Pulmonary artery endothelial cell (primary cell): ENCODE data around the gene ENPP4. TPM values are rescaled to one million over a fixed set of nuclear protein-coding genes. Genes with fewer than 3 reads are reported as not detected.
"Not testable (repeated sequence)": the region's sequence is repeated elsewhere in the genome, so short reads cannot be mapped to it uniquely, and the experiment has no call there.

Experiments used
- DNase-seq: peaks from one replicate; pipeline ENCODE4 v3.0.0-alpha.2; 2011; ENCODE audit warnings: low read depth, low spot score
- total RNA-seq: library from RNA; depleted of rRNA; stranded (reverse); fragments of >200 nt; gene quantifications from 2 replicates; pipeline ENCODE4 v1.2.3, GENCODE V29; 2014

Gene ENPP4
- total RNA-seq, 1 donor from 2014 or later: 11.9 TPM

GRCh38 chr6:46130666-46131065 is 877 bp downstream of the ENPP4 start:
- DNase-seq: no peak

DNA sequence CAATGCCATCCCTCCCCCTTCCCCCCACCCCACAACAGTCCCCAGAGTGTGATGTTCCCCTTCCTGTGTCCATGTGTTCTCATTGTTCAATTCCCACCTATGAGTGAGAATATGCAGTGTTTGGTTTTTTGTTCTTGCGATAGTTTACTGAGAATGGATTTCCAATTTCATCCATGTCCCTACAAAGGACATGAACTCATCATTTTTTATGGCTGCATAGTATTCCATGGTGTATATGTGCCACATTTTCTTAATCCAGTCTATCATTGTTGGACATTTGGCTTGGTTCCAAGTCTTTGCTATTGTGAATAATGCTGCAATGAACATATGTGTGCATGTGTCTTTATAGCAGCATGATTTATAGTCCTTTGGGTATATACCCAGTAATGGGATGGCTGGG is 1.5 kb downstream of the ENPP4 start:
- not testable (repeated sequence) for DNase-seq

DNA sequence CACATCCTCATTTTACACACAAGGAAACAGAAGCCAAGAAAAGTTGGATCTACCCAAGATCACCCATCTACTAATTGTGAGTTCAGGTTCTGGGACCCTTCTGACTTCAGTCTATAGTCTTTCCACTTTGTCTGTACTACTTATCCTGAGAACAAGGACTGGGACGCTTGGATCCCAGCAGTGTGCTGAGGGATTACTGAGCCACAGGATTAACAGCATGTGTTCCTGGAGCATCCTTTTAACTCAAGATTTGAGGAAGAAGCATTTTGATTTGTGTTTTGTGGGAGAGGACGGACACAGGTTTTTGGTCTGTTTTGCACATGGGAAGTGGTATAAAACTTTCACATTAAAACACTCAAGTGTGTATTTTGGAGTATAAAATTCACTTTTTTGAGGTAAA is 4.4 kb downstream of the ENPP4 start:
- no peak for DNase-seq

DNA sequence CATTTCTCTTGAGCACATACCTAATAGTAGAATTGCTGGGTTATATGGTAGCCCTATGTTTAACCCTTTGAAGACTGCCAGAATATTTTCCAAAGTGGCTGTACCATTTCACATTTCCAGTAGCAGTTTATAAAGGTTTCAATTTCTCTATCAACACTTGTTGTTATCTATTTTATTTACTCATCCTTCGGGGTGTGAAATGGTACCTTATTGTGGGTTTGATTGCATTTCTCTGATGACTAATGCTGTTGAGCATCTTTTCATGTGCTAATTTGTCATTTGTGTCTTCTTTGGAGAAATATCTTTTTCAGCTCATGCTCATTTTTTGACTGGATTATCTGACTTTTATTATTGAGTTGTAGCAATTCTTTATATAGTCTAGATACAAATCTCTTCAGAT is 5.4 kb downstream of the ENPP4 start:
- DNase-seq: no peak

- DNase-seq: no peak
Observed at GRCh38 chr6:46136831-46137230, 7.0 kb downstream of the ENPP4 start.

- DNase-seq: no peak
Observed at GRCh38 chr6:46137387-46137786, 7.6 kb downstream of the ENPP4 start.

DNA sequence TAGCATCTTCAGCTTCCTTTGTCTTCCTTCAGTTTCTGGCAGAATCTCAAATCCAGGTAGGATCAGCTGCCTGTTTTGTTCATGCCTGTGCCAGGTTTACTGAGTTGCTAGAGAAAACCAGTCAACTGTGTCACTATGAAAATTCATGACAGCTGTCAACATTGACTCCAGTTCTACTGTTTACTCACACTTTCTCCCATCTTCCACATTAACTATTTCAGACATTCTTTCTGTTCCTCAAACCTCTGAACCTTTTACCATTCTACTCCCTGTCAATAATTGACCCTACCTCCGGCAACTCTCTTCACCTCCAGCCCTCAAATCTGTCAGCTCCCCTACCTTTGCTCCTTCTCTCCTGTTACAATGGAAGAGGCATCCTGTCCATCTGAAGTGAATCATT is 8.5 kb downstream of the ENPP4 start:
- no peak for DNase-seq

GRCh38 chr6:46144270-46144669 is 14.5 kb downstream of the ENPP4 start:
- DNase-seq: no peak

- DNase-seq: not testable (repeated sequence)
Observed at GRCh38 chr6:46149066-46149465, 19.3 kb downstream of the ENPP4 start.

DNA sequence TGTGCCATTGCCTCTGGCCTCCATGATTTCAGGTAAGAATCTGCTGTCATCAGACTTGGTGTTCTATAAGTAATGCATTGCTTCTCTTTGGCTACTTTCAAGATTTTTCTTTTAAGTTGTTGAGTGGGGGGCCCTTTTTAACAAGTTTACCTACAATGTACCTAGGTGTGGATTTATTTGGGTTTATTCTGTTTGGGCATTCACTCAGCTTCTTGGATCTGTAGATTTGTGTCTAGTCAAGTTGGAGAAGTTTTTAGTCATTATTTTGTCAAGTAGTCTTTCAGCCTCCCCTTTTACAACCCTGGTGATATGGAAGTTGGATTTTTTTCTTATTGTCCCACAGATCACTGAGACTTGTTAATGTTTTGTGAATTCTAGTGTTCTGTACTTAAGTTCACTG is 26.9 kb downstream of the ENPP4 start:
- DNase-seq: no peak

- no peak for DNase-seq
Observed at GRCh38 chr6:46159229-46159628, 29.4 kb downstream of the ENPP4 start.

GRCh38 chr6:46160102-46160501 is 30.3 kb downstream of the ENPP4 start:
- DNase-seq: no peak

- DNase-seq: no peak
Observed at GRCh38 chr6:46170357-46171289, 40.8 kb downstream of the ENPP4 start, which contains the start of gene ENPP5. Gene ENPP5, minus strand, starts transcription at chr6:46170980. Its CDS starts 2,718 bp downstream, at chr6:46168262.

GRCh38 chr6:46172176-46172575 is 42.4 kb downstream of the ENPP4 start:
- no peak for DNase-seq

DNA sequence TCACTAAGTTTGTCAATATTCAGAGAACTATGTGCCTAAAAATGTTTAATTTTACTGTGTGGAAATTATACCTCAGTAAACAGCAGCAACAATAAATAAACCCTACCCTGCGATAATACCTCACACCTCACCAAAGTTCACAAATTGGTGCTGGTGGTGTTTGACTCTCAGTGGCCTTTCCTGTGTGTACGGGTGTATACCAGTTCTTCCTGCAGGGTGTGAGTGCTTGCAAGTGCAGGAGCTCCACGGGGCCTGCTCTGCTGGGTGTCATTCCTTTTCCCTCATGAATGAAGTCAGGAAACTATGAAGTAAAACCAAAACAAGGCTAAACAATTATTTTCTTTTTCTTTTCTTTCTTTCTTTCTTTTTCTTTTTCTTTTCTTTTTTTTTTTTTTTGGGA is 45.1 kb downstream of the ENPP4 start:
- no peak for DNase-seq

GRCh38 chr6:46175446-46175845 is 45.7 kb downstream of the ENPP4 start:
- no peak for DNase-seq

- DNase-seq: no peak
Observed at GRCh38 chr6:46175976-46176375, 46.2 kb downstream of the ENPP4 start.

GRCh38 chr6:46184114-46184513 is 54.3 kb downstream of the ENPP4 start:
- peak; percentile 59 for DNase-seq

DNA sequence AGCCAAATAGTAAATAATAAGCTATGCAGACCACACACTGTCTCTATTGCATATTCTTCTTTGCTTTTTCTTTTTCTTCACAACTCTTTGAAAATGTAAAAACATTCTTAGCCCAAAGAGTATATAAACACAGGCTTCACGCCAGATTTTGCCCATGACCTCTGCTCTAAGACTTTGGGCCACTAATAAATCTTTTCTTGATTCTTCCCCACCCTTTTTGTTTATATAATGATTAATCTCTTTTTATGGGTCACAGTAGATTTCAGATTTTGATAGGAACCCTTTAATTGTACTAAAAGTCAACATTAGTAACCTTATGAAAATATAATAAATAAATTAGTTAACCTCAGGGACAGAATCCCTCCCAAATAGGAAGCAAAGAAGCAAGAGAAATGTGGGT is 56.8 kb downstream of the ENPP4 start:
- DNase-seq: no peak

- no peak for DNase-seq
Observed at GRCh38 chr6:46189726-46190125, 59.9 kb downstream of the ENPP4 start.

- no peak for DNase-seq
Observed at GRCh38 chr6:46190889-46191288, 61.1 kb downstream of the ENPP4 start.

GRCh38 chr6:46191961-46192360 is 62.2 kb downstream of the ENPP4 start:
- DNase-seq: no peak
